ENCODE measurements around the gene C19orf85.
"Not testable (repeated sequence)": the region's sequence is repeated elsewhere in the genome, so short reads cannot be mapped to it uniquely, and the experiment has no call there.

The C19orf85 gene

DNA sequence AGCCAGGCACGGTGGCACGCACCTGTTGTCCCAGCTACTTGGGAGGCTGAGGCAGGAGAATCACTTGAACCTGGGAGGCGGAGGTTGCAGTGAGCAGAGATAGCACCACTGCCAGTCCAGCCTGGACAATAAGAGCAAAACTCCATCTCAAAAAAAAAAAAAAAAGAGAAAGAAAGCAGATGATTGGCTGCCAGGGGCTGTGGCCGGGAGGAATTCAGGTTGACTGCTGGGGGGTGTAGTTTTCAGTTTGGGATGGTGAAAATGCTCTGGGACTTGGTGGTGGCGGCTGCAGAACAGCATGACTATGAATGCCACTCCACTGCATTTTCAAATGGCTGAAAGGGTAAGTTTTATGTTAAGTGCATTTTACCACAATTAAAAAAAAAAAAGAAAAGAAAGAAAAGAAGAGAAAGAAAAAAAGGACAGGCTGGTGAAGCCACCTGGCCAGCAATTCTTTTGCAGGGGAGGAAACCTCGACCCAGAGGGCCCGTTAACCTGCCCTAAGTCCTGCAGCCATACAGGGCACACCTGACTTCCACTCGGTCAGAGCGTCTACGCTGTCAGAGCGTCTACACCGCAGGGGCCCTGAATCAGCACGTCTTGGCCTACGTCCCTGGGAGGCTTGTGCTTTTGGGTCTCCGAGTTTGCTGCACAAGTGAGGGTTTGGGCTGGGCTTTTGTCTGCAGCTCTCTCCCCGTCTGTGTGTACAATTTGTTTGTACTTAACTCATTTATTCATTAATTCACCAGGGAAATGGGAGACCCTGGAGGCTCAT lies 6.7 kb downstream of the C19orf85 start:
- no peak for DNase-seq

DNA sequence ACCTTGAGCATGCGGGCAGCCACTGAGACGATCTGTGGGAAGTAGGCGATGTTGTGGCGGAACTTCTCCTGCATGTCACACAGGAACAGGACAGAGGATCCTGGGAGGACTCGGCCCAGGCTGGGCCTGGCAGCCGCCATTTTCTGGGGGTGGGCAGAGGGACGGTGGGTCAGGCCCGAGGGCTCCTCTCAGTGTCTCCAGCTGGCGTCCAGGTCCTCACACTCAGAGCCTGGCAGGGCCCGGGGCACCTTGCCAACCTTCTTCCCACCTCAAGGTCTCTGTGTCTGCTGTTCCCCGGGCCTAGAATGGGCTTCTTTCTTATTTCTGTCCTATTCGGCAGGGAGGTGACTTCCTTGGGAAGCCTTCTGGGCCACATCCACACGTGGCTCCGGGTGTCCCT lies 8.2 kb downstream of the C19orf85 start:
- DNase-seq = no peak

DNA sequence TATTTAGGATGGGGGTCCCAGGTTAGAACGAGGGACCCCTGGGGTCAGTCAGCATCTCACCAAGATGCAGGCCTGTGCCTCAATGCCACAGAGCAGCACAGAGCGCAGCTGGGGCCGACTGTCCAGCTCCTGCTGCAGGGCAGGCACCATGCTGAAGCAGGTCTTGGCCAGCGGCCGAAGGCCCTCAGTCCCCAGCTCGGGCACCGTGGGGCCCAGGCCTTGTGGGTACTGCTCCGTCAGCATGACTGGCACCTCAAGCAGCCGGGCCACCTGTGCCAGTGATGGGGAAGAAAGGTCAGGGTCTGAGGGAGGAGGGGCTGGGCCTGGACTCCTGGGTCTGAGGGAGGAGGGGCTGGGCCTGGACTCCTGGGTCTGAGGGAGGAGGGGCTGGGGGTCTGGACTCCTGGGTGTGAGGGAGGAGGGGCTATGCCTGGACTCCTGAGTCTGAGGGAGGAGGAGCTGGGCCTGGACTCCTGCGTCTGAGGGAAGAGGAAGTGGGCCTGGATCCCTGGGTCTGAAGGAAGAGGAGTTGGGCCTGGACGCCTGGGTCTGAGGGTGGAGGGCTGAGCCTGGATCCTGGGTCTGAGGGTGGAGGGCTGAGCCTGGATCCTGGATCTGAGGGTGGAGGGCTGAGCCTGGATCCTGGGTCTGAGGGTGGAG lies 8.8 kb downstream of the C19orf85 start:
- DNase-seq = no peak

DNA sequence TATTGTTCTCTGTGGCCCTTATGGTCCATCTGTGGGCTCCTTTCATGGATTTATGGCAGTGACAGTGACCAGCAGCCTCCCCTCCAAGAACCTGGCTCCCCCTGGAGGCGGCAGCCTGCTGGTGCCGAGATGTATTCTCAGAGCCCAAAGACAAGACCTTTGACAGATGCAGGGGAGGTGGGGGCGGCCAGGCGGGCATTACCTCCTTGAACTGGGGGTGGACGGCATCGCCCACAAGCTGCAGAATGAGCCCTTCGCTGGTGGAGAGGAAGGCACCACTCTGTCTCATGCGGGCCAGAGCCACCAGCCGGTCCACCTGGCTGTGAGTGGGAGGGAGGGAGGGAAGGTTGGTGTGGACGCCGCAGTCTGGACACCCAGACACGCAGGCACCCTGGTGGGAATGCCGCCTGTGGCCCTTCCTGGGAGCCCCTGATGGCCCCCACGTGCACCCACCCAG lies 9.7 kb downstream of the C19orf85 start:
- DNase-seq = peak in 2 of 3 experiments; percentile 23 to 33

DNA sequence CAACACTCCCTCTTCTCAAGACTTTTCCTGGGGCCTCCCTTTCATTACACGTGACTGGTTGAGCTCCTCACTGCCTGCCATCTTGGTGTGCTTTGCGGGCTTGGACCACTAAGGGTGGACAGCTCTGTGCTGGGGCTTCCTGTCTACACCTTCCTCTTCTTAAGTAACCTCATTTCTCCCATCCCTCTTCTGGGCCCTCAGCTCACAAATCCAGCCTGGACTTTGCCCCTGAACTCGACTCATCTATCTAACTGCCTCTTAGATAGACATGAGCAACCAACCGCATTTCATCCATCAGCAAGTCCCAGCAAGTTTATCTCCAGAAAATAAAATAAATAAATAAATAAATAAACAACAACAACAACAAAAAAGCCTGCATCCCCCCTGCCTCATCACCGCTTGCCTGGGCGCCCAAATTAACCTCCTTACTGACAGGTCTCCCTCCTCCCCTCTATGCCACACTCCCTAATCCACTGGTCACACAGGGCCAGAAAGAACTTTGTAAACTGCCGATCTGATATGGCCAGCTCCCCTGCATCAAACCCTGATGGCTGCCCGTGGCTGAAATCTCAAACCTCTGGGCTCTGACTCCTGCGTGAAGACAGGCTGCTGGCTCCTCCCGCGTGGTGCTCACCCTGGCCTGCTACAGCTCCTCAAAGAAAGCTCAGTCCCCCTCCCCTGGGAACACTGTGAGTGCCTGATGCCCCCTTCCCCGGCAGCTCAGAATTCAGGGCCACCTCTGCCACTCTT lies 10.9 kb downstream of the C19orf85 start:
- no peak for DNase-seq

- peak; percentile 19 to 97 (median 49) for DNase-seq
Observed at GRCh38 chr19:55452749-55453346, 11.7 kb downstream of the C19orf85 start.

- DNase-seq = peak in 2 of 3 experiments; percentile 65 to 72
Observed at GRCh38 chr19:55451965-55452748, 12.4 kb downstream of the C19orf85 start.

DNA sequence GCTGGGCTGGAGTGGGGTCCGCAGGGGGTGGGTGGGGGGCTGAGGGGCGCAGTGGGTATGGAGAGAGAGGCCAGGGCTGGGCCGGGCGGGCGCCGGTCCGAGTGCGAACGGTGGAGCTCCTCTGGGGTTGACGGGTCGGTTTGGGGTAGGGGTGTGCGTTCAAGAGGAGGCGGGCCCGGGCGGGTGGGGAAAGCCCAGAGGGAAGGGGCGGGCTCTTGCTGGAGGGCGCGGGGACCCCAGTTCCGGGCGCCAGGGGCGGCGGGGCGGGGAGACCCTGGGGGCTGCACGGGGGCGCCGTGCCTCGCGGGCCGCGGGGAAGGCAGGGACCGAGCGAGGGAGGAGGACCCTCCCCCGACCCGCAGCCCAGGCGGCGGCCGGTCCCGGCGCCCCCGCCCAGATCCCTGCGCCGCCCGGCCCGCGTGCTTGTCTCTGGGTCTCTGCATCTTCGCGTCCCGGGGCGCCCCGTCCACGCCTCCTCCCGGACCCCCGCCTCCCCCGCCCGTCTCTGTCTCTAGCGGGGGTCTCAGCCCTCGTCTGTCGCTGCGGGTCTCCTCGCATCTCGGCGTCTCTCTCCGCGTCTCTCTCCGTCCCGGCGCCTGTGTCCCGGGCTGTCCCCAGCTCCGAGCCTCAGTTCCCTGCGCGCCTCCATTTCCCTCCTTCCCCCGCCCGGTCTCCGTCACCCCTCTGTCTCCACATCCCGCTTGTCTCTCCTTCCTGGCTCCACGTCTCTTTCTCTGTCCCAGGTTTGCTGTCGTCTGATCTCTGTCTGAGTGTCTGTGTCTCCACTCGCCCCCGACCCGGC lies 13.2 kb downstream of the C19orf85 start:
- peak in 1 of 3 experiments; percentile 53 for DNase-seq

DNA sequence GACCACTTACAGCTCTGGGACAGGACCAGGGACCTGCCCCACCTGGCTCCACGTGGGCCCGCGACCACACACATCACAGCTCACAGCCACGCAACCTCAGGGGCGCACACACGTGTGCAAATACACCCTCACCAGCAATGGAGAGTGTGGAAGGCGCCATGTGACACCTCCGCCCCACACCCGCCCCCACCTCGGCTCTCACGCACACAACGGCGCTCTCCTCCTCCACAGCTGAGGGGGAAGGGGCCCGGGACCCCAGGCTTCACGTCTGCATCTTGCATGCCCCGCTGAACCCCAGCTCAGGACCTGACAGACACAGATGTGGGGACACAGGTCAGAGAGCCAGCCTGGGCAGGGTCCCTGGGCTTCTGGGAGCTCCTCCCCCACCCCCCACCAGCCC lies 15.1 kb downstream of the C19orf85 start:
- DNase-seq = no peak

GRCh38 chr19:55448175-55448490 lies 16.4 kb downstream of the C19orf85 start:
- not testable (repeated sequence) for DNase-seq

GRCh38 chr19:55447421-55448174 lies 17.0 kb downstream of the C19orf85 start:
- DNase-seq = peak; percentile 36 to 56 (median 45)

- peak in 2 of 3 experiments; percentile 32 to 70 for DNase-seq
Observed at GRCh38 chr19:55446060-55446459, 18.5 kb downstream of the C19orf85 start.

DNA sequence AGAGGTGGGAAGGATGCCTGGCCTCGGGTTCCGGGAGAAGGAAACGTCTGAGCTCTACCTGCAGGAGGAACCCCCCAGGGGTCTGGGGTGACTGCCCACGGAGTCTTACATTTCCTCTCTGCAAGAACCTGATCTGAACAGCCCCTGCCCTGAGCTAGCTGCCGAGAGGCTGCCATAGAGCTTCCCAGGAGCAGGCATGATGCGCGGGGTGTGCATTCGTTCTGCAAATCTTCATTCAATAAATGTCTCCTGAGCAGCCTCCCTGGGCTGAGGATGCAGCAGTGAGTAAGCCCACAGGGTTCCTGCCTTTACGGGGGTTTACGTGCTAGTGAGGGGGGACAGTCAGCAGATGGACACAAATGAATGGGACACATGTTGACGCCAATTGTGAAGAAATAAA lies 19.9 kb downstream of the C19orf85 start:
- no peak for DNase-seq

- peak in 1 of 3 experiments; percentile 31 for DNase-seq
Observed at GRCh38 chr19:55443824-55444480, 20.6 kb downstream of the C19orf85 start.

GRCh38 chr19:55443045-55443823 lies 21.3 kb downstream of the C19orf85 start, which contains the start of gene SHISA7:
Gene SHISA7 (minus strand): TSS chr19:55443300. CDS start chr19:55442863, 437 bp downstream.
- DNase-seq = peak in 2 of 3 experiments; percentile 29 to 52

DNA sequence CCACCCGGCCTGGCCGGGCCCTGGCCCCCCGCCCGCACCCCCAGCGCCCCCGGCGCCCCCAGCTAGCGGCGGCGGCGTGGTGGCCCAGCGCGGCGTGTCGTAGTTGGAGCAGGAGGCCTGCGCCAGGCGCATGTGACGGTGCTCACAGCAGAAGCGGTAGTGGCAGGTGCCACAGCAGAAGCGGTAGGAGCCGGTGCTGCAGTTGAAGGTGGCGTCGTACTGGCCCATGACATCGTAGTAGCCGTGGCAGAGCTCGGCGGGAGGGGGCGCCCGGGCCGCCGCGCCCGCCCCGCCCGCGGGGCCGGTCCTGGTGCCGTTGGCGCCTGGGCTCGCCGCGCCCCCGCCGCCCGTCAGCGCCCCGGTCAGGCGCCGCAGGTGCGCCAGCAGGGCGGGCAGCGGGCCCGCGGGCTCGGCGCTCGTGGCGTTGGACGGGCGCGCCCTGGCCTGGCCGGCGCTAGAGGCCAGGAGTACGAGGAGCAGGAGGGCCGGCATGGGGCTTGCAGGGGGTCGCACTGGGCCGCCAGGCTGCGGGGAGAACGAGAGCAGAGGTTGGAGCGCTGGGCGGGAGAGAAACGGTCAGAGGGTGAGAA lies 22.1 kb downstream of the C19orf85 start:
- DNase-seq = peak; percentile 38 to 56 (median 43)

GRCh38 chr19:55441692-55442321 lies 22.7 kb downstream of the C19orf85 start:
- DNase-seq = peak; percentile 45 to 74 (median 61)

DNA sequence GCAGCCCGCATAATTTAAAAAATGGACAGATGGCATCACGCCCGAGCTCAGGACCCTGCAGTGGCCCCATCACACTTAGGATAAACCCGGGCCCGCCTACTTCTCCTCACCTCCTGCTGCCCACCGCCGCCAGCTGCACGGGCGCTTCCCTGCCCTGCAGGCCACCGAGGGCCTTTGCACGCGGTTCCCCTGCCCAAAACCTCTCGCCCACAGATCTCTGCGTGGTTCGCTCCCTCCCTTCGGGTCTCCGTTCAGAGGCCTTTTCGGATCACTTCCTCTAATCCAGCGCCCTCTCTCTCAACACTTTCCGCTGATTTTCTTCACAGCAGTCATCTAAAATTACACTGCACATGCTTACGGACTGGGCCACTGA lies 23.2 kb downstream of the C19orf85 start:
- no peak for DNase-seq

Data from NCI-H1417 (cell line).